ENCODE measurements around the gene AK5. TPM values are rescaled to one million over a fixed set of nuclear protein-coding genes. Genes with fewer than 3 reads are reported as not detected.

AK5 gene
- polyA plus RNA-seq, 3 donors, result 3.2 to 6.2 (median 4.4) TPM

GRCh38 chr1:77348549-77348948, 66.7 kb downstream of the AK5 start:
- DNase-seq (ENCODE audit: low read depth in 3 of 3, low spot score in 2 of 3), result no peak

GRCh38 chr1:77349275-77349674, 67.5 kb downstream of the AK5 start:
- no peak for DNase-seq (ENCODE audit: low read depth in 3 of 3, low spot score in 2 of 3)

- no peak for DNase-seq (ENCODE audit: low read depth in 3 of 3, low spot score in 2 of 3)
These were observed 68.4 kb downstream of the AK5 start for GRCh38 chr1:77350012-77350770.

- no peak for DNase-seq (ENCODE audit: low read depth in 3 of 3, low spot score in 2 of 3)
These were observed 72.7 kb downstream of the AK5 start for GRCh38 chr1:77354536-77354935.

- DNase-seq (ENCODE audit: low read depth in 3 of 3, low spot score in 2 of 3), result no peak
These were observed 73.2 kb downstream of the AK5 start for GRCh38 chr1:77355010-77355409.

GRCh38 chr1:77356136-77356535, 74.3 kb downstream of the AK5 start:
- DNase-seq (ENCODE audit: low read depth in 3 of 3, low spot score in 2 of 3), result no peak

- no peak for DNase-seq (ENCODE audit: low read depth in 3 of 3, low spot score in 2 of 3)
These were observed 78.4 kb downstream of the AK5 start for GRCh38 chr1:77360256-77360655.

- no peak for DNase-seq (ENCODE audit: low read depth in 3 of 3, low spot score in 2 of 3)
These were observed 79.8 kb downstream of the AK5 start for GRCh38 chr1:77361621-77362020.

GRCh38 chr1:77370161-77370560, 88.3 kb downstream of the AK5 start:
- no peak for DNase-seq (ENCODE audit: low read depth in 3 of 3, low spot score in 2 of 3)

GRCh38 chr1:77370583-77371306, 88.9 kb downstream of the AK5 start:
- DNase-seq (ENCODE audit: low read depth in 3 of 3, low spot score in 2 of 3), result no peak

- DNase-seq (ENCODE audit: low read depth in 3 of 3, low spot score in 2 of 3), result no peak
These were observed 89.6 kb downstream of the AK5 start for GRCh38 chr1:77371396-77371795.

GRCh38 chr1:77373702-77374101, 91.9 kb downstream of the AK5 start:
- no peak for DNase-seq (ENCODE audit: low read depth in 3 of 3, low spot score in 2 of 3)

GRCh38 chr1:77375541-77375940, 93.7 kb downstream of the AK5 start:
- DNase-seq (ENCODE audit: low read depth in 3 of 3, low spot score in 2 of 3), result no peak

- DNase-seq (ENCODE audit: low read depth in 3 of 3, low spot score in 2 of 3), result no peak
These were observed 94.2 kb downstream of the AK5 start for GRCh38 chr1:77375990-77376389.

GRCh38 chr1:77378723-77379535, 97.1 kb downstream of the AK5 start:
- no peak for DNase-seq (ENCODE audit: low read depth in 3 of 3, low spot score in 2 of 3)

GRCh38 chr1:77382366-77382765, 100.5 kb downstream of the AK5 start:
- DNase-seq (ENCODE audit: low read depth in 3 of 3, low spot score in 2 of 3), result no peak

GRCh38 chr1:77383236-77383635, 101.4 kb downstream of the AK5 start:
- no peak for DNase-seq (ENCODE audit: low read depth in 3 of 3, low spot score in 2 of 3)

GRCh38 chr1:77385551-77385950, 103.7 kb downstream of the AK5 start:
- no peak for DNase-seq (ENCODE audit: low read depth in 3 of 3, low spot score in 2 of 3)

- no peak for DNase-seq (ENCODE audit: low read depth in 3 of 3, low spot score in 2 of 3)
These were observed 104.5 kb downstream of the AK5 start for GRCh38 chr1:77386276-77386675.

- no peak for DNase-seq (ENCODE audit: low read depth in 3 of 3, low spot score in 2 of 3)
These were observed 105.7 kb downstream of the AK5 start for GRCh38 chr1:77387553-77387952.

GRCh38 chr1:77388661-77389060, 106.8 kb downstream of the AK5 start:
- DNase-seq (ENCODE audit: low read depth in 3 of 3, low spot score in 2 of 3), result no peak
